Measurements from ENCODE around the gene CHST12. TPM values are rescaled to one million over a fixed set of nuclear protein-coding genes. Genes with fewer than 3 reads are reported as not detected.

CHST12 gene
- total and polyA plus RNA-seq, 10 of the 15 experiments (the other 5 are each of a cell fraction or from before 2014, with no cell fraction given), result 0.05 to 14.2 (median 3.3) TPM

- no peak for TF ChIP-seq PRDM15 (CRISPR knock-in tag; IDR thresholded peaks at IDR 0.05)
- TF ChIP-seq MLLT1 (IDR thresholded peaks at IDR 0.05), result peak; percentile 79
- TF ChIP-seq ZNF622 (IDR thresholded peaks at IDR 0.05), result no peak
- no peak for TF ChIP-seq MYC (IDR thresholded peaks at IDR 0.05; ENCODE audit: insufficient read depth, insufficient read length, insufficient replicate concordance, low read length, severe bottlenecking)
- TF ChIP-seq TBL1XR1 (IDR thresholded peaks at IDR 0.05; ENCODE audit: low read depth, low read length), result peak; percentile 85
- peak; percentile 73 for TF ChIP-seq NBN (IDR thresholded peaks at IDR 0.05)
- 0 out of 2 replicates have a peak, but pooled peaks have one; percentile 14 for TF ChIP-seq JUNB (IDR thresholded peaks at IDR 0.05)
- TF ChIP-seq BCLAF1 (IDR thresholded peaks at IDR 0.05), result no peak
- TF ChIP-seq ZZZ3 (IDR thresholded peaks at IDR 0.05; ENCODE audit: control insufficient read depth, insufficient read length, low read depth), result no peak
- peak; percentile 65 to 84; a peak in 2 of 4 replicates for TF ChIP-seq EP300 (IDR thresholded peaks at IDR 0.05; ENCODE audit: borderline replicate concordance in 1 of 2, control insufficient read depth in 1 of 2, low read depth in 2 of 2, low read length in 2 of 2)
- no peak for TF ChIP-seq FOS (IDR thresholded peaks at IDR 0.05; ENCODE audit: borderline replicate concordance, extremely low read depth, insufficient read length)
- TF ChIP-seq DPF2 (IDR thresholded peaks at IDR 0.05), result peak; percentile 80
- peak; percentile 75 for TF ChIP-seq RELB (IDR thresholded peaks at IDR 0.05; ENCODE audit: low read depth)
- no peak for TF ChIP-seq WRNIP1 (IDR thresholded peaks at IDR 0.05; ENCODE audit: borderline replicate concordance, low read depth, low read length)
- TF ChIP-seq MEF2A (IDR thresholded peaks at IDR 0.05; ENCODE audit: insufficient read depth, low read depth, low read length), result 0 out of 2 replicates have a peak, but pooled peaks have one; percentile 39
Measured at GRCh38 chr7:2405601-2406345, 2.4 kb downstream of the CHST12 start (continued).

All from GM12878 (cell line).